Fibroblast of lung (primary cell): ENCODE measurements around the gene FERMT1. TPM values are rescaled to one million over a fixed set of nuclear protein-coding genes. Genes with fewer than 3 reads are reported as not detected.

Source experiments
- DNase-seq, 2 donors: peaks; one replicate each; pipeline versions ENCODE4 v3.0.0 to v3.0.0-alpha.2; 2010; ENCODE audit warnings: low read depth in 2 of 2
- H2AFZ ChIP-seq: 2 replicates; pipeline ENCODE4 v1.5.1; 2012; ENCODE audit warnings: low read length, control low read depth, inconsistent platforms
- H3K27ac ChIP-seq: 2 replicates; pipeline ENCODE4 v1.5.1; 2011; ENCODE audit warnings: low read length, control low read depth; ENCODE audit not compliant: insufficient read depth
- H3K27me3 ChIP-seq: 2 replicates; pipeline ENCODE4 v1.5.1; 2011; ENCODE audit warnings: mild to moderate bottlenecking, low read length; ENCODE audit not compliant: control insufficient read depth, insufficient read depth
- H3K36me3 ChIP-seq: 2 replicates; pipeline ENCODE4 v1.5.1; 2011; ENCODE audit warnings: low read length; ENCODE audit not compliant: control insufficient read depth, insufficient read depth
- H3K4me1 ChIP-seq: 2 replicates; pipeline ENCODE4 v1.5.1; 2011; ENCODE audit warnings: low read length; ENCODE audit not compliant: control insufficient read depth, insufficient read depth; ENCODE audit errors: extremely low read depth
- H3K4me2 ChIP-seq: 2 replicates; pipeline ENCODE4 v1.5.1; 2011; ENCODE audit warnings: low read length, control low read depth; ENCODE audit not compliant: insufficient read depth; ENCODE audit errors: extremely low read depth
- H3K4me3 ChIP-seq, 4 experiments: fragments of 200-600 bp in 1 of 4; sonication (generic) in 1 of 4; replicated peaks in 1 of 4; 2 replicates each; pipeline ENCODE4 v1.5.1; 2011 to 2016; ENCODE audit warnings: low read length in 4 of 4, low read depth in 3 of 4, mild to moderate bottlenecking in 3 of 4, control low read depth in 2 of 4, inconsistent platforms in 1 of 4, mixed read lengths in 1 of 4; ENCODE audit not compliant: insufficient read depth in 1 of 4; ENCODE audit errors: control extremely low read depth in 1 of 4
- H3K79me2 ChIP-seq: 2 replicates; pipeline ENCODE4 v1.5.1; 2012; ENCODE audit warnings: mild to moderate bottlenecking, low read length, inconsistent platforms; ENCODE audit not compliant: control insufficient read depth, insufficient read depth
- H3K9ac ChIP-seq: 2 replicates; pipeline ENCODE4 v1.5.1; 2011; ENCODE audit warnings: mild to moderate bottlenecking, low read length, control low read depth; ENCODE audit not compliant: insufficient read depth
- H3K9me3 ChIP-seq: 2 replicates; pipeline ENCODE4 v1.5.1; 2012; ENCODE audit warnings: low read depth, low read length; ENCODE audit not compliant: control insufficient read depth, insufficient read depth
- H4K20me1 ChIP-seq: 2 replicates; pipeline ENCODE4 v1.5.1; 2011; ENCODE audit warnings: low read length; ENCODE audit not compliant: control insufficient read depth, insufficient read depth; ENCODE audit errors: extremely low read depth
- CTCF ChIP-seq, 2 donors: IDR thresholded peaks in 1 of 2; conservative IDR thresholded peaks in 1 of 2; 1 replicate in 1 of 2; 2 replicates in 1 of 2; pipeline ENCODE4 v1.5.1; 2011 to 2012; ENCODE audit warnings: low read length in 2 of 2, control low read depth in 1 of 2, inconsistent platforms in 1 of 2, low read depth in 1 of 2, mild to moderate bottlenecking in 1 of 2
- EZH2 ChIP-seq: IDR thresholded peaks from 2 replicates; pipeline ENCODE4 v1.5.1; 2012; ENCODE audit warnings: low read length, control low read depth, mild to moderate bottlenecking; ENCODE audit errors: missing control alignments
- polyA plus RNA-seq, 2 donors: library from polyadenylated mRNA; depleted of rRNA in 1 of 2; stranded (reverse) in 1 of 2; unstranded in 1 of 2; fragments of >200 nt; gene quantifications; 2 replicates each; pipeline ENCODE4 v1.2.1, GENCODE V29; 2011 to 2012; ENCODE audit warnings: missing spikeins in 1 of 2
- total RNA-seq: library from RNA; depleted of rRNA; stranded (reverse); fragments of >200 nt; gene quantifications from 2 replicates; pipeline ENCODE4 v1.2.1, GENCODE V29; 2014

Gene FERMT1
- total and polyA plus RNA-seq, 2 donors (not counting 1 experiment from before 2014, with no cell fraction given), result 6.8 to 8.1 TPM

GRCh38 chr20:6040958-6041807 lies 81.6 kb downstream of the FERMT1 start:
- TF ChIP-seq EZH2 (no peak), CTCF (conservative IDR thresholded peaks at IDR 0.05 in 1 of 2, IDR thresholded peaks at IDR 0.05 in 1 of 2; ENCODE audit: low read depth in 1 of 2, low read length in 2 of 2) (no peak)
- H3K36me3 ChIP-seq, result peaks cover 7% of the 10 kb centered on the region
- H4K20me1 ChIP-seq, result no peaks in the 10 kb centered on the region
- H3K27ac ChIP-seq, result no peak overlapping the region
- no peak overlapping the region for H3K4me3 ChIP-seq
- H3K79me2 ChIP-seq, result no peaks in the 10 kb centered on the region
- no peak overlapping the region for H2AFZ ChIP-seq
- H3K9ac ChIP-seq, result no peak overlapping the region
- H3K4me2 ChIP-seq, result no peak overlapping the region
- no peaks in the 10 kb centered on the region for H3K4me1 ChIP-seq
- H3K9me3 ChIP-seq, result no peaks in the 10 kb centered on the region
- DNase-seq, result no peak
- H3K27me3 ChIP-seq, result no peaks in the 10 kb centered on the region

DNA sequence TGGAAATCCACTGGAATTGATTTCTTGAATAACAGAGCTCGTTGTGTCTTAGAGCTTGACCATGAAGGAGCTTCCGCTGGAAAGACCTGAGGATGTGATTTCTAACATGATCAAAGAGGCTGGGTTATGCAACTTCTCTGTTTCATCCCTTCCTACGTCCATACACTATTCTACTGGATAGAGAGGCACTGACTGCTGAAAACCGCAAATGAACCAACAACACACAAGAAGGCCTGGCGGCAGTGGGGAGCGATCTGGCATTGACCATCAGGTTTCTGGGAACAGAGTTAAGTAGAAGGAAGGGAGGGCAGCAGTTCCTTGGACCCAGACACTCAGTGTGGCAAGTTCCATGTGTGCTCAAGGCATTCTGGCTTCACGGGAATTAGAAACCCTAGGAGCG lies 82.3 kb downstream of the FERMT1 start:
- H3K4me3 ChIP-seq, result no peak overlapping the region
- no peak for TF ChIP-seq EZH2
- no peak for TF ChIP-seq CTCF (conservative IDR thresholded peaks at IDR 0.05 in 1 of 2, IDR thresholded peaks at IDR 0.05 in 1 of 2; ENCODE audit: low read depth in 1 of 2, low read length in 2 of 2)

GRCh38 chr20:6039766-6040165 lies 83.1 kb downstream of the FERMT1 start:
- DNase-seq, result no peak
- H4K20me1 ChIP-seq, result no peaks in the 10 kb centered on the region
- no peak overlapping the region for H3K4me3 ChIP-seq
- no peak overlapping the region for H3K4me2 ChIP-seq
- H3K27ac ChIP-seq, result no peak overlapping the region
- no peaks in the 10 kb centered on the region for H3K9me3 ChIP-seq
- no peaks in the 10 kb centered on the region for H3K79me2 ChIP-seq
- H2AFZ ChIP-seq, result no peak overlapping the region
- H3K36me3 ChIP-seq, result peaks cover 7% of the 10 kb centered on the region
- no peak overlapping the region for H3K9ac ChIP-seq
- H3K4me1 ChIP-seq, result no peaks in the 10 kb centered on the region
- TF ChIP-seq CTCF (conservative IDR thresholded peaks at IDR 0.05 in 1 of 2, IDR thresholded peaks at IDR 0.05 in 1 of 2; ENCODE audit: low read depth in 1 of 2, low read length in 2 of 2) (no peak), EZH2 (no peak)
- no peaks in the 10 kb centered on the region for H3K27me3 ChIP-seq

More for the DNA sequence above, 82.3 kb downstream of the FERMT1 start:
- Histone ChIP-seq H3K79me2 (no peaks in the 10 kb centered on the region), H3K4me1 (no peaks in the 10 kb centered on the region), H3K4me2 (no peak overlapping the region), H2AFZ (no peak overlapping the region), H3K27me3 (no peaks in the 10 kb centered on the region), H3K27ac (no peak overlapping the region), H3K9ac (no peak overlapping the region), H3K9me3 (no peaks in the 10 kb centered on the region), H3K36me3 (peaks cover 7% of the 10 kb centered on the region), H4K20me1 (no peaks in the 10 kb centered on the region)
- DNase-seq, result no peak
